SK-N-SH treated with all-trans-retinoic acid at 6 μM for 48 hours (cell line): ENCODE measurements around the gene FAM20C.

Experiments
- CSDC2 ChIP-seq: fragments of 250-450 bp; sonication (Bioruptor Pico); IDR thresholded peaks from 2 replicates; pipeline ENCODE4 v1.5.0; 2020; ENCODE audit warnings: mild to moderate bottlenecking, moderate library complexity
- ISL1 ChIP-seq: fragments of 250-450 bp; sonication (Bioruptor Pico); IDR thresholded peaks from 2 replicates; pipeline ENCODE4 v2.1.2; 2022; ENCODE audit warnings: mild to moderate bottlenecking, moderate library complexity
- RARB ChIP-seq: fragments of 250-450 bp; sonication (Bioruptor Pico); IDR thresholded peaks from 2 replicates; pipeline ENCODE4 v1.8.0; 2021; ENCODE audit warnings: mild to moderate bottlenecking, moderate library complexity
- TCF4 ChIP-seq: fragments of 250-450 bp; sonication (Bioruptor Pico); IDR thresholded peaks from 2 replicates; pipeline ENCODE4 v1.8.0; 2021; ENCODE audit warnings: mild to moderate bottlenecking, moderate library complexity, borderline replicate concordance
- ZFP30 ChIP-seq: fragments of 450-650 bp; formaldehyde crosslinking; IDR thresholded peaks from 2 replicates; pipeline ENCODE4 v1.5.0; 2022; ENCODE audit warnings: mild to moderate bottlenecking, moderate library complexity
- TF ChIP-seq, protein P1 (sequence below): fragments of 250-450 bp; sonication (Bioruptor Pico); IDR thresholded peaks from 2 replicates; pipeline ENCODE4 v1.8.0; 2020; ENCODE audit warnings: mild to moderate bottlenecking, moderate library complexity, borderline replicate concordance

- TF ChIP-seq ZFP30 (CRISPR knock-in tag): no peak
- no peak for TF ChIP-seq RARB
- TF ChIP-seq TCF4: no peak
- TF ChIP-seq CSDC2 (CRISPR knock-in tag): no peak
- TF ChIP-seq ISL1 (CRISPR knock-in tag): no peak
- TF ChIP-seq, protein P1, sequence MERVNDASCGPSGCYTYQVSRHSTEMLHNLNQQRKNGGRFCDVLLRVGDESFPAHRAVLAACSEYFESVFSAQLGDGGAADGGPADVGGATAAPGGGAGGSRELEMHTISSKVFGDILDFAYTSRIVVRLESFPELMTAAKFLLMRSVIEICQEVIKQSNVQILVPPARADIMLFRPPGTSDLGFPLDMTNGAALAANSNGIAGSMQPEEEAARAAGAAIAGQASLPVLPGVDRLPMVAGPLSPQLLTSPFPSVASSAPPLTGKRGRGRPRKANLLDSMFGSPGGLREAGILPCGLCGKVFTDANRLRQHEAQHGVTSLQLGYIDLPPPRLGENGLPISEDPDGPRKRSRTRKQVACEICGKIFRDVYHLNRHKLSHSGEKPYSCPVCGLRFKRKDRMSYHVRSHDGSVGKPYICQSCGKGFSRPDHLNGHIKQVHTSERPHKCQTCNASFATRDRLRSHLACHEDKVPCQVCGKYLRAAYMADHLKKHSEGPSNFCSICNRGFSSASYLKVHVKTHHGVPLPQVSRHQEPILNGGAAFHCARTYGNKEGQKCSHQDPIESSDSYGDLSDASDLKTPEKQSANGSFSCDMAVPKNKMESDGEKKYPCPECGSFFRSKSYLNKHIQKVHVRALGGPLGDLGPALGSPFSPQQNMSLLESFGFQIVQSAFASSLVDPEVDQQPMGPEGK (CRISPR knock-in tag): no peak
Measured at GRCh38 chr7:234051-234707, 41.8 kb downstream of the FAM20C start.
